Endothelial cell of umbilical vein (primary cell): ENCODE results near the gene CRABP1. TPM values are rescaled to one million over a fixed set of nuclear protein-coding genes. Genes with fewer than 3 reads are reported as not detected.

Source experiments
- BruUV-seq: library from RNA; stranded (reverse); fragments of 400-500 nt; replicated peaks from 2 replicates; lab custom pipeline; 2021; lab: Mats Ljungman, UMichigan
- CTCF ChIA-PET: fragments of 300-600, 350-600 bp; sonication (Branson Sonifier 250); formaldehyde crosslinking; loops from one replicate; lab custom pipeline; 2021; ENCODE audit warnings: antibody characterized with exemption, inconsistent platforms; lab: Charles Lee
- POLR2A ChIA-PET: fragments of 300-600, 350-600 bp; sonication (Branson Sonifier 250); formaldehyde crosslinking; loops from one replicate; lab custom pipeline; 2021; ENCODE audit warnings: antibody characterized with exemption, inconsistent platforms; lab: Charles Lee
- DNase-seq: peaks from one replicate; pipeline ENCODE4 v3.0.0-alpha.2; 2011; ENCODE audit warnings: low read depth, low spot score
- FAIRE-seq: peaks from 2 replicates; lab custom pipeline; 2011; peaks lifted over from hg19 to GRCh38; lab: Jason Lieb, UNC
- H2AFZ ChIP-seq: 2 replicates; pipeline ENCODE4 v1.6.0; 2012; ENCODE audit warnings: low read depth, low read length, control low read depth, inconsistent platforms
- H3K27ac ChIP-seq: 2 replicates; pipeline ENCODE4 v1.5.1; 2011; ENCODE audit warnings: low read depth, mild to moderate bottlenecking, control low read depth, low read length, moderate library complexity; ENCODE audit not compliant: insufficient read depth
- H3K27me3 ChIP-seq, 2 experiments: 2 replicates each; pipeline versions ENCODE4 v1.6.0 to v1.6.1; 2011; ENCODE audit warnings: low read length in 2 of 2, mixed read lengths in 1 of 2; ENCODE audit not compliant: control insufficient read depth in 2 of 2, insufficient read depth in 2 of 2
- H3K36me3 ChIP-seq, 2 experiments: 2 replicates in 1 of 2; 3 replicates in 1 of 2; pipeline ENCODE4 v1.5.1; 2011; ENCODE audit warnings: low read length in 2 of 2, mild to moderate bottlenecking in 1 of 2, moderate library complexity in 1 of 2; ENCODE audit not compliant: control insufficient read depth in 2 of 2, insufficient read depth in 2 of 2; ENCODE audit errors: extremely low read depth in 1 of 2
- H3K4me1 ChIP-seq: 3 replicates; pipeline ENCODE4 v1.5.1; 2011; ENCODE audit warnings: mild to moderate bottlenecking, low read length; ENCODE audit not compliant: control insufficient read depth, insufficient read depth; ENCODE audit errors: extremely low read depth
- H3K4me2 ChIP-seq: 2 replicates; pipeline ENCODE4 v1.6.1; 2011; ENCODE audit warnings: low read length, control low read depth, mixed read lengths; ENCODE audit not compliant: insufficient read depth
- H3K4me3 ChIP-seq, 3 experiments: fragments of 200-600 bp in 1 of 3; sonication (generic), shearing (Covaris generic) in 1 of 3; replicated peaks in 1 of 3; 2 replicates each; pipeline ENCODE4 v1.5.1; 2011 to 2016; ENCODE audit warnings: control low read depth in 3 of 3, low read length in 3 of 3, mild to moderate bottlenecking in 2 of 3, inconsistent platforms in 1 of 3, low read depth in 1 of 3, moderate library complexity in 1 of 3; ENCODE audit not compliant: insufficient read depth in 1 of 3
- H3K79me2 ChIP-seq: 2 replicates; pipeline ENCODE4 v1.6.0; 2012; ENCODE audit warnings: low read length, inconsistent platforms; ENCODE audit not compliant: control insufficient read depth, insufficient read depth
- H3K9ac ChIP-seq: replicated peaks from 2 replicates; pipeline ENCODE3; 2011; ENCODE audit warnings: low read length, control low read depth; ENCODE audit not compliant: insufficient read depth; ENCODE audit errors: extremely low read depth
- H3K9me1 ChIP-seq: replicated peaks from 3 replicates; pipeline ENCODE4 v1.6.0; 2011; ENCODE audit warnings: mild to moderate bottlenecking, low read length; ENCODE audit not compliant: control insufficient read depth, insufficient read depth; ENCODE audit errors: extremely low read depth
- H3K9me3 ChIP-seq: replicated peaks from 2 replicates; pipeline ENCODE4 v1.5.1; 2012; ENCODE audit warnings: low read length, inconsistent platforms; ENCODE audit not compliant: control insufficient read depth, insufficient read depth
- H4K20me1 ChIP-seq: replicated peaks from 2 replicates; pipeline ENCODE3; 2011; ENCODE audit warnings: mild to moderate bottlenecking, low read length; ENCODE audit not compliant: control insufficient read depth, insufficient read depth; ENCODE audit errors: extremely low read depth
- CTCF ChIP-seq, 2 donors: IDR thresholded peaks; 1 replicate in 1 of 2; 2 replicates in 1 of 2; pipeline ENCODE4 v1.5.1; 2011; ENCODE audit warnings: low read length in 2 of 2, mild to moderate bottlenecking in 2 of 2, moderate library complexity in 2 of 2, control low read depth in 1 of 2, inconsistent platforms in 1 of 2, low read depth in 1 of 2; ENCODE audit not compliant: insufficient read depth in 1 of 2; ENCODE audit errors: extremely low read depth in 1 of 2
- EZH2 ChIP-seq: IDR thresholded peaks from 2 replicates; pipeline ENCODE4 v1.6.1; 2012; ENCODE audit warnings: borderline replicate concordance, low read depth, mild to moderate bottlenecking, moderate library complexity, low read length, inconsistent platforms; ENCODE audit not compliant: severe bottlenecking
- FOS ChIP-seq: IDR thresholded peaks from 2 replicates; pipeline ENCODE4 v1.6.1; 2011; ENCODE audit warnings: mild to moderate bottlenecking, low read length, moderate library complexity, borderline replicate concordance; ENCODE audit not compliant: insufficient read depth
- GATA2 ChIP-seq: IDR thresholded peaks from 2 replicates; pipeline ENCODE4 v1.7.0; 2011; ENCODE audit warnings: low read depth, mild to moderate bottlenecking, moderate library complexity, mixed read lengths, low read length; ENCODE audit not compliant: insufficient read length, insufficient read depth
- JUN ChIP-seq: IDR thresholded peaks from 2 replicates; pipeline ENCODE4 v1.6.1; 2011; ENCODE audit warnings: borderline replicate concordance, low read depth; ENCODE audit not compliant: insufficient read length, insufficient read depth
- MAX ChIP-seq: IDR thresholded peaks from 2 replicates; pipeline ENCODE4 v1.6.1; 2011; ENCODE audit not compliant: insufficient read depth, insufficient read length
- MYC ChIP-seq: IDR thresholded peaks from one replicate; pipeline ENCODE4 v1.6.1; 2011; ENCODE audit warnings: mild to moderate bottlenecking, low read depth, low read length
- POLR2A ChIP-seq: IDR thresholded peaks from 2 replicates; pipeline ENCODE4 v1.6.1; 2012; ENCODE audit warnings: low read depth, mild to moderate bottlenecking, control low read depth, low read length
- POLR2AphosphoS5 ChIP-seq: IDR thresholded peaks from 2 replicates; pipeline ENCODE4 v1.6.1; 2012; ENCODE audit warnings: low read depth, mild to moderate bottlenecking, control low read depth, low read length, moderate library complexity; ENCODE audit not compliant: insufficient read depth
- dilution Hi-C: fragments of 300-500 bp; cut with MboI; formaldehyde crosslinking; loops from one replicate; pipeline ENCODE4 v1.15.0; 2019; ENCODE audit warnings: low sequenced_read_pairs; ENCODE audit not compliant: extremely low pct_ligation_motif_present
- intact Hi-C: fragments of 100-400 bp; cut with micrococcal nuclease; formaldehyde crosslinking; loops from one replicate; pipeline ENCODE4 v1.10.0; 2022
- polyA plus RNA-seq, 4 experiments: library from polyadenylated mRNA; depleted of rRNA in 3 of 4; stranded (reverse) in 3 of 4; unstranded in 1 of 4; fragments of >200 nt; gene quantifications; 2 replicates each; pipeline versions ENCODE4 v1.2.1 to v1.2.3, GENCODE V29; 2011 to 2012; ENCODE audit warnings: missing spikeins in 1 of 4
- total RNA-seq: library from RNA; stranded (reverse); gene quantifications from 2 replicates; pipeline ENCODE4 v1.2.3, GENCODE V29; 2021

The CRABP1 gene
- total and polyA plus RNA-seq, 2 donors (not counting 3 experiments of a cell fraction or from before 2014, with no cell fraction given) = 0.11 TPM; not detected in 1

GRCh38 chr15:78323693-78324092, 16.5 kb upstream of the CRABP1 start:
- H3K4me3 ChIP-seq = no peak overlapping the region
- ChIA-PET CTCF (no interaction called here), POLR2A (no interaction called here)
- TF ChIP-seq JUN (no peak), CTCF (IDR thresholded peaks at IDR 0.05; ENCODE audit: extremely low read depth in 1 of 2, insufficient read depth in 1 of 2, low read depth in 1 of 2, low read length in 2 of 2) (no peak), EZH2 (no peak), POLR2AphosphoS5 (no peak), POLR2A (no peak), MYC (no peak), MAX (no peak), FOS (no peak), GATA2 (no peak)
- no TSS peak for BruUV-seq
- H3K9me1 ChIP-seq = no peaks in the 10 kb centered on the region
- intact Hi-C loops = no loop called here
- no peak overlapping the region for H3K4me2 ChIP-seq
- H3K27ac ChIP-seq = no peak overlapping the region
- no peak overlapping the region for H2AFZ ChIP-seq
- H3K27me3 ChIP-seq = no peaks in the 10 kb centered on the region
- FAIRE-seq (peak; percentile 21), DNase-seq (no peak)
- H3K9ac ChIP-seq = no peak overlapping the region
- no peaks in the 10 kb centered on the region for H3K9me3 ChIP-seq
- H3K4me1 ChIP-seq = peaks cover 16% of the 10 kb centered on the region
- no peaks in the 10 kb centered on the region for H3K36me3 ChIP-seq
- H3K79me2 ChIP-seq = no peaks in the 10 kb centered on the region
- no peaks in the 10 kb centered on the region for H4K20me1 ChIP-seq
- dilution Hi-C loops = no loop called here
